Activated CD4-positive, alpha-beta T cell treated with anti-CD3 and anti-CD28 coated beads, Interleukin-2, amount 50 U/mL, for 48 hours (primary cell): Measurements from ENCODE around the gene CDK9.
A peak's percentile ranks its signal among the peaks of the same experiment; 100 is the strongest.
"Not testable (repeated sequence)": the region's sequence is repeated elsewhere in the genome, so short reads cannot be mapped to it uniquely, and the experiment has no call there.

Experiments used
- DNase-seq, 2 experiments: peaks; one replicate each; pipeline ENCODE4 v3.0.0-alpha.2; 2020

Gene CDK9

GRCh38 chr9:127780909-127781308 lies 4.9 kb upstream of the CDK9 start:
- not testable (repeated sequence) for DNase-seq

- DNase-seq, result peak in 1 of 2 experiments; percentile 18
These were observed 4.0 kb upstream of the CDK9 start for GRCh38 chr9:127781806-127782205.

DNA sequence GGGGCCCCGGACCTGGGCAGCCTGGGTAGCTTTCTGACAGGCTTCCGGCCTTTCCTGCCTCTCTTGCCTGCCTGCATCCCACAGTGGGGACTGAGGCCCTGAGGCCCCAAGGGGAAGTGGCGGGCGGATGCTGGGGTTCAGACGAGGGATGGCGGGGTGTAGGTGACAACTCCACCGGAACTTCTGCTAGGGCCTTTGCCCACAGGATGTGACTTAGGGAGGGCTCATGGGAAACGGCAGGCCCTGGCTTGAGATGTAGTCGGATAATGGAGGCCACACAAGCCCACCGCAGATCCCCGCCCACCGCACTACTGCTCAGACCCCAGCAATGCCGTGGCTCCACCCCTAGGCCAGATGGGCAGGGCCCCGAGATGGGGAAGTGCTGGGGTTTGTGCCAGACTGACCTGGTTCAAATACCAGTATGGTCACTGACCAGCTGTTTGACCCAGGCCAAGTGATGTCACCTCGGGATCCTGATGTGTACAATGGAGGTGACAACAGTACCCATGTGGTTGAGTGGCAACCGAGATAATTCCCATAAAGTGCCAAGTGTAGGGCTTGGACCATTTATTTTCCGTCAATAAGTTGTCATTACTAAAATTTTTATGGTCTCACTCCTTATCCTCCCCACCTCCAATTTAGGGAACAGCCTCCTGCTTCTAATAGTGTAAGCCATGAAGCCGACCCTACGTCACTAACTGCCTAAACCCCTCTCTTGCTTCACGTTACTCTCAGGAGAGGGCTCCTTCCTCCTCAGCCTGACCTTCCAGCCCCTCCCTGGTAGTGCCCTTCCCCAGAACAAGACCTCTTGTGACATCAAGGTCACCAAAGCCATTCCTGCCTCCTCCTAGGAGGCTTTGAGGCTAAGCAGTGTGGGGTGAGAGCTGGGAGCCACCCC lies 2.5 kb upstream of the CDK9 start:
- DNase-seq, result peak; percentile 71 to 76

GRCh38 chr9:127785023-127785932 lies 556 bp upstream of the CDK9 start:
- peak; percentile 89 to 90 for DNase-seq

DNA sequence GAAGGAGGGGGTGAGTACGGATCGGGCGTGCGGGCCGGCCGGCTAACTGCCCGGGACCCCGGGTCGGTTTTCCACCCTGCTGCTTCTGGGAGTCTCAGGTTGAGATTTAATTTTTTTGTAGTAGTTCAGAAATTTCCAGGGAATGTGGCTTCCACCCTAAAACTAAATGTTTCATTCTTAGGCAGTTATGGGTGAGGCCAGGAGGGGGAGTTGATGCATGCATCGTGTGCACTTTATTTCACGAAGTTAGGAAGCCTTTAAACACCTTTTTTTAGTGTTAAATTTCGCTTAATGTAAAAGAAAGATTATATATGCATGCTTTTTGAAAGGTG lies 905 bp downstream of the CDK9 start:
- no peak for DNase-seq

DNA sequence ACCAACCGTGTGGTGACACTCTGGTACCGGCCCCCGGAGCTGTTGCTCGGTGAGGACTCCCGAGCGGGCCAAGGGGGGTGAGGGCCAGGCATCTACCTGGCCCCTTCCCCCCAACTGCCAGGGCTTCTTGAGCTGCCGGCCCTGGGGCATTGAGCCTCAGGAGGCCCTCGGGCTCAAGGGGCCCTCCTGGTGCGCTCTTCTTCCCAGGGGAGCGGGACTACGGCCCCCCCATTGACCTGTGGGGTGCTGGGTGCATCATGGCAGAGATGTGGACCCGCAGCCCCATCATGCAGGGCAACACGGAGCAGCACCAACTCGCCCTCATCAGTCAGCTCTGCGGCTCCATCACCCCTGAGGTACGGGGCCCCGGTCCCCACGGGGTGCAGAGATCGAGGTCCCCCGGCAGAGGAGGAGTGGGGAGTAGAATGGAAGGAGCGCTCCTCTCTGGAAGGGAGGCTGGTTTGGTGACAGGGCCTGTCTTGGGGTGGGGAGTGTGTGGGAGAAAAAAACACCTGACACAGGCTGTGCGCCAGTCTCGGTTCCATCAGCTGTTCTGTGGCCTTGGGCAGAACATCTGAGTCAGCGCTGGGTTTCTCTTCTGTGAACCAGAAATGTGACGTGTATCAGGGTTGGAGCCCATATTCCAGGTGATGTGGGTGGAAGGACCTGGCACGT lies 2.6 kb downstream of the CDK9 start:
- DNase-seq, result peak; percentile 78 to 86

DNA sequence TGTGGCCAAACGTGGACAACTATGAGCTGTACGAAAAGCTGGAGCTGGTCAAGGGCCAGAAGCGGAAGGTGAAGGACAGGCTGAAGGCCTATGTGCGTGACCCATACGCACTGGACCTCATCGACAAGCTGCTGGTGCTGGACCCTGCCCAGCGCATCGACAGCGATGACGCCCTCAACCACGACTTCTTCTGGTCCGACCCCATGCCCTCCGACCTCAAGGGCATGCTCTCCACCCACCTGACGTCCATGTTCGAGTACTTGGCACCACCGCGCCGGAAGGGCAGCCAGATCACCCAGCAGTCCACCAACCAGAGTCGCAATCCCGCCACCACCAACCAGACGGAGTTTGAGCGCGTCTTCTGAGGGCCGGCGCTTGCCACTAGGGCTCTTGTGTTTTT lies 3.3 kb downstream of the CDK9 start:
- DNase-seq, result no peak

DNA sequence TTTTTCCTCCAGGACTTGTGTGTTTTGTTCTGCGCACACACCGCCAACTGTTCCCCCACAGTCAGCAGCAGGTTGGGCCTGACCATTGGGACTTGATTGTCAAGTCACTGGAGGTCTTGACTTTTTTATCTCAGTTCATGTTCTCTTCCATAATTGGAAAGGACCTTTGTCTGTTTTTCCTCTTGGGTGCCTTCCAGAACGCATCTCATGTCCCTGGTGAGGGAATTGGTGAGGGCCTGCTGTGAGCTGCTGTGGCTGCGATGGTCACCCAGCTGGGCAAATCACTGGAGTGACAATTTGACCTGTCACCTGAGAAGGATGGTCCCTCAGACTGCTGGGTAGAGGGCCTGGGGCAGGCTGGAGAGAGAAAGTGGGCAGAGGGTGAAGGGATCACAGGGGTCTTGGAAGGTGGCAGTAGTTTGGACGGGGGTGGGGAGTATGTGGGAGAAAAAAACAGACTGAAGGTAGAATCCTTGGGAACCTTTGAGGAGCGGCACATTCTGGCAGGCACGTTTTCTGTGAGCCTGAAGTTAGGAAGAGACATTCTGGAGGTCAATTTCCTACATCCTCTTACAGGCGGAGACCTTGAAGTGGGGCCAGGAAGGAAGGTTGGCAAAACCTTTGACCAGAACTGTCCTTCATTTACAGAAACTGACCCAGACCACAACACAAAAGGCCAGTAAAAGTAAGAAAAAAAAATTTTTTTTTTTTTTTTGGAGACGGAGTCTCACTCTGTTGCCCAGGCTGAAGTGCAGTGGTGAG lies 4.4 kb downstream of the CDK9 start:
- DNase-seq, result no peak

DNA sequence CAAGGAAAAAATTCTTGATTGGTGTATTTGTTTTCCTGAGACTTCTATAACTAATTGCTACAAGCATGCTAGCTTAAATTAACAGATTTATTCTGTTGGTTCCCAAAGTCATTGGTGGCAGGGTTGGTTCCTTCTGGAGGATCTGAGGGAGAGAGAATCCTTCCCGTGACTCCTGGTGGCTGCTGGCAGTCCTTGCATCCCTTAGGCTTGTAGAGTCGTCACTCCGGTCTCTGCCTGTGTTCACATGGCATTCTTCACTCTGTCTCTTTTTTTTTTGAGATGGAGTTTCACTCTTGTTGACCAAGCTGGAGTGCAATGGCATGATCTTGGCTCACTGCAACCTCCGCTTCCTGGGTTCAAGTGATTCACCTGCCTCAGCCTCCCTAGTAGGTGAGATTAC lies 5.3 kb downstream of the CDK9 start:
- DNase-seq, result no peak

DNA sequence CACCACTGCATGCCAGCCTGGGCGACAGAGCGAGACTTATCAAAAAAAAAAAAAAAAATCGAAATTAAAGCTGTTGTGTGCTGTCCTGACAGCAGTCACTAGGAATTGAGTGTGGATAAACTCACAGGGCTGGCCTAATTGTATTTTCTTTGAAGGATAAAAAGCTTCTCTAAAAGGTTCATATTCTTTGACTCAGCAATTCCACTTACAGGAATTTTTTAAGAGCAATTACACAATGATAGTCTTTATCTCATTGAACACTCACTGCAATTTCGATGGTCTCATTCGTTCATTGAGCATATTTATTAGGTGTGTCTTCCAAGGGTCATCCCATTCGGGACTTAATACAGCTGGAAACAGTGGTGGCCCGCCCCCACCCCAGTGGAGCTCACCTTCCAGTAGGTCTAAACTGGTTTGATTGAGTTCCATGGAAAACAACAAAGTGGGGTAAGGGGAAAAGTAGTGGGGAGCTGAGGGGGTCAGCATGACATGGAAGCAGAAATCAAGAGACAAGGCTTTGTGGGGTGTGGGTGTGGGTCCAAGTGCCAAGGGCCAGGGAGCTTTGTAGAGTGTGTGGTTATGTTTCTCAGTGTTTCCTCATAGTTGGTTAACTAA lies 6.7 kb downstream of the CDK9 start:
- DNase-seq, result no peak

- no peak for DNase-seq
These were observed 7.4 kb downstream of the CDK9 start for GRCh38 chr9:127793093-127793708.

- DNase-seq, result no peak
These were observed 8.4 kb downstream of the CDK9 start for GRCh38 chr9:127794001-127794791.

GRCh38 chr9:127796225-127796813 lies 10.5 kb downstream of the CDK9 start:
- DNase-seq, result no peak

DNA sequence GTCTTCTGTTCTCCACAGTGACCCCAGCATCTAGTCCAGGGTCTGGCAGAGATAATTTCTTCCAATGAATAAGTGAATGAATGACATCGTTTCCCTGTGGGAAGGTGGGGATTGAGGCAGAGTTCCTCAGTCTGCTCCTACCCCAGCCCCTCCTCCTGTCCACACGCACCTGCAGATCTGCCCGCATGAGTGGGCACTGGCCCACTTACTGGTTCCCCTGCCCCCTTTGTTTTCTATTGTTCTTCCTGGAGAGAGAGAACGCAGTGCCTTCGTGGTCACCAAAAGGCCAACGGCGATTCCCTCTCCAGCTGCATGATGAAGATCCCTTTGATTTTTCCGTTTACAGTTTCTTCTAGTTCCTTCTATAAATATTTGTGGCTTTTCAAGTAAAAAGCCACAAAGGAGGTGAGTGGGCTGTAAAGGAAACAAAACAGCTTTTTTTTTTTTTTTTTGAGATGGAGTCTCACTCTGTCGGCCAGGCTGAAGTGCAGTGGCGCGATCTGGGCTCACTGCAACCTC lies 11.1 kb downstream of the CDK9 start:
- no peak for DNase-seq

DNA sequence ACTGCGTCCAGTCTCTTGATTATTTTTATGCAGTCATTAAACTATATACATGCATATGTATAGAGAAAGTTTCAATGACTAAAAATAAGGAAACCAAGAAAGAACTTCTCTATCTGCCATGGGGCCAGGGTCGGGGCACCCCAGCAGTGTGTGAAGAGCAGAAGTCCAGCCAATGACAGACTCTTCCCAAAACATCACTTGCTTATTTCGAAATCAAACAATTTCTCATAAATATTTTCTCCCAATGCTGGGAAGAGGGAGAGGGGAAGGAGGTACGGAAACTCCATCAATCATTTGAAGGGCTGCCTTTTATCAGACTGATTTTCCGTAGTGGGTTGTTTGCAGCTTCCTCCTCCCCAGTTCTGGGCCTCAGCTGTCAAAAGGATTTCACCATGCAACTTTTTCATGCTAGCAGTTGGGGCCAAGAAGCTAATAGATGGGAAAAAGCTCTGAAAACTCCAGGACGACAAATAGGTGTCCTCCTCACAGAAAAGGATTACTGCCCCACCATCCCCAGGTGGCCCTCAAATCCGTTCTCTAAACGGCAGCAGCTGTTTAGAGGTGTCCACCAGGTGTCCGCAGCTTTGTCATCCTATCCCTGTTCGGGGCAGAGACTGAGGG lies 16.2 kb downstream of the CDK9 start:
- no peak for DNase-seq

DNA sequence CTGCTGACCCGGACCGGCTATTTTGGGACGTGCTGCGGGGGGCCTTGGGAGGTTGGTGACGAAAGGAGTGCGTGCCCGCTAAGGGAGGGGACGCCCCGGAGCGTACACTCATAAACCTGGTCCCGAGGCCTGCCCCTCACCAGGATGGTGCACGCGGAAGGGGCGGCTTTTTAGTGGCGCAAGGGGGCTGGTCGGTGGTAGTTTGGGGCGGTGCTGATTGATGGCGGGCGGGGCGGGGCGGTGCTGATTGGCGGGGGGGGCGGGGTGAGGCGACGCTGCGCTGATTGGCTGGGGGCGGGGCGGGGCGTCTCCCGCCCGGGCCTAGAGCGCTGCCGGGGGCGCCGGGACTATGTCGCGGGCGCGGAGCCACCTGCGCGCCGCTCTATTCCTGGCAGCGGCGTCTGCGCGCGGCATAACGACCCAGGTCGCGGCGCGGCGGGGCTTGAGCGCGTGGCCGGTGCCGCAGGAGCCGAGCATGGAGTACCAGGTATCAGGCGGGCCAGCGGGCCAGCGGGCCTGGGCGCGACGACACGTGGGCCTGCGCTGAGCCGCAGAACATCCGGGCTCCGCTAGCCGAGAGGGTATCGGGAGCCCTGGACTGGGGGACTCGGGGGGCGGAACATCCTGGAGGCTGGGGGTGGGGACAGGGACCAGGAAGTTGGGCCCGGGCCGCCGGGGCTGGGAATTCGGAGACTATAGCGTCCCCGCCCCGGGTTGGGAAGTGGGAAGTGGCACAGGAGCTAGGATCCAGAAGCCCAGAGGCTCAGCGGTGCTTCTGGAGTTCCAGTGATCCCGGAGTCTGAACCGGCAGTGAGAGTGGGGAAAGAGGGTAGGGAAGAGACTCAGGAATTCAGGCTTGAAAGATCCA lies 17.0 kb downstream of the CDK9 start, which contains the start of gene FPGS:
TSS of gene FPGS (plus strand) at position 307 of the 868 bp plus-strand sequence. CDS start at position 350, 43 bp downstream.
- peak; percentile 86 to 88 for DNase-seq

DNA sequence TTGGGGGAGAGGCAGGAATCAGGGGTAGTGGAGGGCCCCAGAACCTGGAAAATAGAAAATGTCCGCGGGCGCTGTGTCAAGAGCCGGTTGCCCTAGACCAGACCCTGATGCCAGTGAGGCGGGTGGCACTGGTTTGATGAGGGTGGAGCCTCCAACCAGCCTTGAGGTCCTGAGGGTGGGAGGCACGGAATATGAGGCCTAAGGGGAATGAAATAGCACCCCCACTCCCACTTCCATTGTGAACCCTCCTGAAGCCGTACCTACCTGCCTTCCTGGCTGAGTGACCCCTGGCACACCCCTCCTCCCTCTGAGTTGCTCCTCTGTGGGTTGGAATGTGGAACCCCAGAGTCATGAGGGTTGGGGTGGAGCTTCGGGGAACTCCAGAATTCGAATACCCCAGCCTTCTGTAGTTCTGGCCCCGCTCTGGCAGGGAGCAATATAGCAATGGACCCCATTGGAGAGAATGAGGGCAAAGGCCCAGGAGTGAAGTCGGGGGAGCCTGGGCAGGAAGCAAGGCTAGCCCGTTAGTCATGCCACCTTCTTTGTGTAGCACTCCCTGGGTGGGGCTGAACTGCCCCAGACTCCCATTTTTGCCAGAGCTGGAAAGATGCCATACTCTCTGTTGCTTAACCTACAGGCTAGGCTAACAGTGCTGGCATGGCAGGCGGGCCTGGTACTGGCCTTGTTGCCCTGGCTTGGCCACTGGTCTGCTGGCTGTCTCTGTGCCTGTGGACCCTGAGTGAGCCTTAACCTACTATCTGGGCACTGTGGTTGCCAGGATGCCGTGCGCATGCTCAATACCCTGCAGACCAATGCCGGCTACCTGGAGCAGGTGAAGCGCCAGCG lies 17.9 kb downstream of the CDK9 start:
- DNase-seq, result peak in 1 of 2 experiments; percentile 44
